NCI-H2029 treated with DMSO at 0.1 percent for 48 hours (cell line): ENCODE data around the gene PAFAH1B1.
"Not testable (repeated sequence)": the region's sequence is repeated elsewhere in the genome, so short reads cannot be mapped to it uniquely, and the experiment has no call there.

Experiments used
- DNase-seq: peaks from one replicate; lab custom pipeline; 2025; lab: John Stamatoyannopoulos, UW

Gene PAFAH1B1

DNA sequence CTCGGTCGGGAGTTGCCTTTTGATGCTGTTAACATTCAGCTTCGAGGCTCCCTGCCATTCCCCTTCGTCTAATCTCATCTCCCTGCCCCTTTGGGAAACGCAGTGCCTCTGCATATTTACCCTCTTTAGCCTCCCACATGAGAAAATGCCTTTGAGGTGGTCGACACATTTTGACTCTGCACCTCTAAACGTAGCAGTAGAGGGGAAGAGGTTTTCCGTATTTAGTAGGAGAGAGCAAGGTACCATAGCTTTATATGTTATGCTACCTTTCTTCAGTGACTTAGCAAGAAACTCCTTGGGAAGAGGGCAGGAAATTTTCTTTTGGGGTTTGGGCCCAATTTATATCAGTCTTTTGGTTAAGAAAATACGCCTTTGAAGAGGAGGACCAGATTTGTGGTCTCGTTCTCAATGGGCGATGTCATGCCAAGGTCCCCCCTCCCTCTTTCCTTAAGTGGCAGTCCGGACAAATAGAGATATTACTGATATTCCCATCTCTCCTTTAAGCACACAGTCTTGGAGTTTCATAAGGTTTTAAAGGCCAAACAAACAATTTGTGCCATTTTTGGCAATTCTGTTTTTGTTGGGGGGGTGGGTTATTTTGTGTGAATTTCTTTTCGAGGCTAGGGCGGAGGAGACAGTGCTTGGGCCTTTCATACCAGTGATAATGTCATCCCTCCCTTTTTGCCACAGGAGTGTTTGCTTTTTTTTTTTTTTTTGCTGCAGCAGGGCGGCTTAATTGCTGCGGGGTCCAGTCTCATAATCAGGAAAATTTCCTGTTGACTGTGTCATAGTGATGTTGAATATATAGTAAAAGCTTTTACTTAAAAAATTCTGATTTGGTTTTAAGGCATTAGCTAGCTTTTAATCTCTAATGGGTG, 1.5 kb downstream of the PAFAH1B1 start:
- DNase-seq = no peak

DNA sequence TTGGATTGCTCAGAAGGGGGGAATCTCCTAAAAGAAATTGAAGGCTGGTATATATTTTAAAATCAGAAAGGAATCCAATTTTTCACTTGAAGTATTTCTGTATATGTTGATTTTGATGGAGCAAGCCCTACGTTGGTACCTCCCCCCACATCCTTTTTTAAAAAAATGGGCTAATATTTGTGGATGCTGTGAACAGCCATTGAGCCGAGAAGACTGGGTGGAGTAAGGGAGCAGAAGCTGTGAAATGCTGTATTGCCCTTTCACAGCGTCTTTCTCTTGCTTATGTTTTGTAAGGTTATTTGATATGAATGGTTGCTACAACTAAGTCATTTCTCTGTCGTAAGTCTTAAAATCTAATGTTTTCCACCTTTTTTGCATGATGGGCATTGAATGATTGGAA, 2.3 kb downstream of the PAFAH1B1 start:
- DNase-seq = no peak

DNA sequence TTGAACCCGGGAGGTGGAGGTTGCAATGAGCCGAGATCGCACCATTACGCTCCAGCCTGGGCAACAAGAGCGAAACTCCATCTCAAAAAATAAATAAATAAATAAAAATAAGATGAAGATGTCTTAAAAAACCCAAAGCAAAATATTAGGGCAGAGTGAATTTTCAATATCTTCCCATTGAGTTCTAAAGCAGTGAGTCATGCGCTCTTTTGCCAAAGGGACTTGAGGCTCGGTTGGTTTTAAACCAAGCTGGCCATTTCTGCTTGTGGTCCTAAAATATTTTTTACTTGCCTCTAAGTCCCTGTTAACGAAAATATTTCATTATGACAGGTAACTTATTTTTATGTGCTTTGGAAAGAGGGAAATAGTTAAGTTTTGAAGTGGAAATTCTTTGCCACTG, 4.7 kb downstream of the PAFAH1B1 start:
- no peak for DNase-seq

DNA sequence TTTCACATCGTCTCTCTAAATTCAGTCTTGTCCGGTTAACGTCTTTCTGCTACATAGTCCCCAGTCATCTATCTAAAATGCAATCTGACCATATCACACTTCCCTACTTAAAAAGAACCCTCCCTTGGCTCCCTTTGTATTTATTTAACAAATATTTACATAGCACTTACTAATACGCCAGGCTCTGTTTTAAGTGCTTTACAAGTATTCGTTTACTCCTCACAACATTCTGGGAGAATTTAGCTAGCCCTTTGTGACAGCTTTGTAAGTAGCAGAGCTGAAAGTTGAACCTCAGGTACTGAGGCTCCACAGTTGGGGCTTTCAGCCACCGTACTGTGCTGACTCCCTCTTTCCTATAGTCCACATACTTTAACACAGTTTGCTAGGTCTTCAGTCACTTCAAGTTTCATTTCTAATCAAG, 9.2 kb downstream of the PAFAH1B1 start:
- peak; percentile 27 for DNase-seq

DNA sequence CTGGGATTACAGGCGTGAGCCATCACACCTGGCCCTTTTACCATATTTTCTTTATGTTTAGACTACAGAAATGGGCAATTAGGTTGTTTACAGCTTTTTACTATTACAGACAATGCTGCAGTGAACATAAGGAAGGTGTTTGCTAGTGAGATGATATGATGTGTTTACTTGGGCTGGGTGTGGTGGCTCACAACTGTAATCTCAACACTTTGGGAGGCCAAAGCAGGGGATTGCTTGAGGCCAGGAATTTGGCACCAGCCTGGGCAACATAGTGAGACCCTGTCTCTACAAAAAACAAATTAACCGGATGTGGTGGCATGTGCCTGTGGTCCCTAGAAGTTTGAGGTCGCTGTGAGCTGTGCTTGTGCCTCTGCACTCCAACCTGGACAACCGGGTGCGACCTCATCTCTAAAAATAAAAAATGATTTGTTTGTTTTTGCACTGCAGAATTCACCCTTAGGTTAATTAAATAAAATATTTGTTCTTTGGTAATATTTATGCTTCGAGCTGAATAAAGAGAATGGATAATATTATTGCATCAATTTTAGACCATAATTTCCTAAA, 15.0 kb downstream of the PAFAH1B1 start:
- no peak for DNase-seq

DNA sequence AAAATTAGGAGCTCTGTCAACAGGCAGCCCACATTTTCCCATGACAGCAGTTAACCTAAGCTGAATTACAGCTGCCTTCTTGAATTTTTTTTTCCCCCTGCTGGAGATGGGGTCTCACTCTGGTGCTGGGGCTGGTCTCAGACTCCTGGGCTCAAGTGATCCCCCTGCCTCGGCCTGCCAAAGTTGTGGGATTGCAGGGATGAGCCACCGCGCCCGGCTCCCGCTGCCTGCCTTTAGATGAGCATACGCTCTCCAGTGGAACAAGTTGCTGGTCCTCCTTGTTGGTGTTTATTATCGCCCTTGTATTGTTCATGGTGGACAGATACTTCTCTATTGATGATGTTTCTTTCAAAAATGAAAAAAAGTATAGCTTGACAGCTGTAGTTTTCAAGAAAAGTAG, 15.6 kb downstream of the PAFAH1B1 start:
- no peak for DNase-seq

DNA sequence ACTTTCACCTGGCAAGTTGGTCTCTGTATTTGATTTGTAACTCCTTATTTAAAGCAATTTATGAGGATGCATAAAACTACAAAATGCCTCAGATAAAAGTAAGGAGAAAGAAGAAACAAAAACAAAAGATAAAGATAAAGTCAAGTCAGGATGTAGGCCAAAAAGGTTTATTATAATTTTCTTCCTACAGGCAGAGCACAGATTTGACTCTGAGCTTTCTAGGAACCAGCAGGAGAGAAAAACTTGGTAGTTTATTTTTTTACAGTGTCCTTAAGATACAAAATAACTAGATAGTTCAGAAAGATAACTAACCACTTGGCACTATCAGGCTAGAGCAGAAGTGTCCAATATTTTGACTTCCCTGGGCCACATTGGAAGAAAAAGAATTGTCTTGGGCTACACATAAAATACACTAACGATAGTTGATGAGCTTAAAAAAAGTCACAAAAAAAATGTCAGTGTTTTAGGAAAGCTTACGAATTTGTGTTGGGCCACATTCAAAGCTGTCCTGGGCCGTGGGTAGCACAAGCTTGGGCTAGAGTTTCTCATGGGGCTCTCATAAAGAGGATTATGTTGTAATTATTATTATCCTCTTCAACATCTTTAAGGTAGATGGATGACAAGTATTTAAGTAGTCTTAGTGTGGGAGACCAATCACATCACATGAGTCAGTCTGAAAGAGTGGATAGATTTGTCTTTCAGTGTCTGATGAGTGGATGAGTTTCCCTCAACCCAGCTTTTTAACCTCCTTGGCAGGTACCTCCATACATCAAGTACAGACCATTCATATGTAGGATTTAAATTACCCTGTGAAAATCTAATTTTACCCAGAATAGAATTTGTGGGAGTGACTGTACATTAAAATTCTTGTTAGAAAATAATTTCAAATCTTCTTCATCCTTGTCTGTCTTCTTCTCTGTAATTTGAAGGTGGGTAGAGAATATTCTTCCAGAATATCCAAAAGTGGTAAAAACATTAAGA, 17.0 kb downstream of the PAFAH1B1 start:
- DNase-seq = no peak

DNA sequence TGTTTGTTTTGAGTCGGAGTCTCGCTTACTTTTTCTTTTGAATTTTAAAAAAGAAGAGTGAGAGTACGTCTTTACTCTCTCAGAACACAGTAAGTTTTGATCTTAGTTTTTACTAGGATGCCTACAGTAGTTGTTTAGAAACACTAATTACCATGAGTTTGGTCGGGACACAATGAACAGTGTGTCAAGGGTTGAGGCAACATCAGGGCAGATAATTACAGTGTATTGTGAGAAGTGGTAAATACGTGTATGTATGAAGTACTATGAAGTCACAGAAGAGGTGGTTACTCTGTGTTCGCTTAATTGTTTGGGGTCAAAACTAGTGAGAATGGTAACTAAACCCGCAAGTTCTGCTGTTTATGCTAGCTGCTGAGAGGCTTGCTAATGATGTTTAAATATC, 18.2 kb downstream of the PAFAH1B1 start:
- no peak for DNase-seq

DNA sequence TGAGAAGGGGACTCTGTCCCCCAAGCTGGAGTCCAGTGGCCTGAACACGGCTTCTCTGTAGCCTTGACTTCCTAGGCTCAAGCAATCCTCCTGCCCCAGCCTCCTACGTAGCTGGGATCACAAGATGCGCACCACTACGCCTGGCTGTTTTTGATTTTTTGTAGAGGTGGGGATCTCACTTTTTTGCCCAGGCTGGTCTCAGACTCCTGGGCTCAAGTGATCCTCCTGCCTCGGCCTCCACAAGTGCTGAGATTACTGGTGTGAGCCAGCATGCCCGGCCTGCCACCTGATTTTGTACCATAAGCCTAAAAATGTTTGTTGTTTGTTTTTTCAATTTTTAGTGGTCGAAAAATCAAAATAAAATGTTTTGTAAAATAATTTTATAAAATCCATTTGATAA, 19.2 kb downstream of the PAFAH1B1 start:
- DNase-seq = no peak

DNA sequence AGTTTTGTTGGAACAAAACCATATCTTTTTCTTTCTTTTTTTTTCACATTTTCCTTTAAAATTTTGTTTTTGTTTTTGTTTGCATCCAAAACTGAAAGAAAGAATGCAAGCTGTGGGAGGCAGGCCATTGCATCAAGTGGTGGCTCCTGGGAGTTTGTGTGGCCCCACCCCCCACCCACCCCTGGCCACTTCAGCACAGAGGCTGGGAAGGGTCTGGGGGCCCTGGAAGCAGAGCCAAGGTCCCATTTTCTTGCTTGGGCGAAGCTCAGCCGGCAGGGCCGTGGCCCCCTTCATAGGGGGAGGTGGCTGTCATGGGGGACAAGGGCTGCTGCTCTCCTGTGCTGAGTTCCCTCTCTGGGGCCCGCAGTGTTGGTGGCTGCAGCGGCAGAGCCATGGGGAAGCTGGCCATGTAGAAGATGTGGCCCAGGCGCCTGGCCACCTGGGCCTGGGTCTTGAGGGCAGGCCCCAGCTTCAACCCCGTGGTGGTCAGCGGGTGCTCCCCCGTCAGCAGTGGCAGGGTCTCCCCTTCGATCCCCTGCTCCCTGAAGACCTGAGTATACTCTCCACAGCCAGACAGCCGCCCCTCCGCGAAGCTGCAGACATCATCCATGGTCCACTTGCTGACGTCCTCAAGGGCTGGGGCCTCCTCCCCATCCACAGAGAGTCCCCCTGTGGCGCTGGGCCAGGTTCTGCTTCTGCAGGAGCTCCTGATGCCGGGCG, 19.8 kb downstream of the PAFAH1B1 start:
- DNase-seq = no peak

DNA sequence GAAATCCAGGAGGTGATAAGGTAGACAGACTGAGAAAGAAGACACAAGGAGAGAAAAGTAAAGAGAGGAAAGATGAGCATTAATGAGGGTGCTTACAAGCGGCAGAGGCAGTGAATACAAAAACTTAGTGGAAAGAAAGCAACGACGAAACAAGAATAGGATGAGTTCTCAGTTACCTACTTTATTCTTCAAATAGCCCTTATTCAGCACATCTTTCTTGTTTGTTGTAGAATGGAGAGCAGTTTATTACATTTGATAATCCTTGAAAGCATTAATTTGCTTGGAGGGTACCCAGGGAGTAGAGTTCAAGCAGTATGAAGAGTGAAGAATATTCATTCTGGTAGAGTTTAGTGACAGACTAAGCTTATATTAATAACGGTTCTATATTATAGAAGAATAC, 22.4 kb downstream of the PAFAH1B1 start:
- DNase-seq = no peak

DNA sequence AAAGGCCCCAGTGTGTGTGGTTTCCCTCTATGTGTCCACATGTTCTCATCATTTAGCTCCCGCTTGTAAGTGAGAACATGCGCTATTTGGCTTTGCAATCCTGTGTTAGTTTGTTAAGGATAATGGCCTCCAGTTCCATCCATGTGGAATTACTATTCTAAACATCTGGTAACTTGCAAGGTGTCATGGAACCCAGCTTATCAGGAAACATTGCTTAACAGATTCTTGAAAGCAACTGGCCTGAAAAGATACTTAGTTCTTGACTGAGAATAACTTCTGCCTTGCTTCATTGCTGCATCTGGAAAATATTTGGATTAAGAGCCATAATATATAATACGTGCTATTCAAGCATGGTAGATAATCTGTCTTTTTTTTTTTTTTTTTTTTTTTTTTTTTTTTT, 27.8 kb downstream of the PAFAH1B1 start:
- DNase-seq = no peak

DNA sequence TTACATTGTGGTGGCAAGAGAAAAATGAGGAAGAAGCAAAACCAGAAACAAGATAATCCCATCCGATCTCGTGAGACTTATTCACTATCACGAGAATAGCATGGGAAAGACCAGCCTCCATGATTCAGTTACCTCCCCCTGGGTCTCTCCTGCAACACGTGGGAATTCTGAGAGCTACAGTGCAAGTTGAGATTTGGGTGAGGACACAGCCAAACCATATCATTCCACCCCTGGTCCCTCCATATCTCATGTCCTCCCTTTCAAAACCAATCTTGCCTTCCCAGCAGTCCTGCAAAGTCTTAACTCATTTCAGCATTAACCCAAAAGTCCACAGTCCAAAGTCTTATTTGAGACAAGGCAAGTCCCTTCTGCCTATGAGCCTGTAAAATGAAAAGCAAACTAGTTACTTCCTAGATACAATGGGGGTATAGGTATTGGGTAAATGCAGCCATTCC, 28.5 kb downstream of the PAFAH1B1 start:
- DNase-seq = not testable (repeated sequence)

DNA sequence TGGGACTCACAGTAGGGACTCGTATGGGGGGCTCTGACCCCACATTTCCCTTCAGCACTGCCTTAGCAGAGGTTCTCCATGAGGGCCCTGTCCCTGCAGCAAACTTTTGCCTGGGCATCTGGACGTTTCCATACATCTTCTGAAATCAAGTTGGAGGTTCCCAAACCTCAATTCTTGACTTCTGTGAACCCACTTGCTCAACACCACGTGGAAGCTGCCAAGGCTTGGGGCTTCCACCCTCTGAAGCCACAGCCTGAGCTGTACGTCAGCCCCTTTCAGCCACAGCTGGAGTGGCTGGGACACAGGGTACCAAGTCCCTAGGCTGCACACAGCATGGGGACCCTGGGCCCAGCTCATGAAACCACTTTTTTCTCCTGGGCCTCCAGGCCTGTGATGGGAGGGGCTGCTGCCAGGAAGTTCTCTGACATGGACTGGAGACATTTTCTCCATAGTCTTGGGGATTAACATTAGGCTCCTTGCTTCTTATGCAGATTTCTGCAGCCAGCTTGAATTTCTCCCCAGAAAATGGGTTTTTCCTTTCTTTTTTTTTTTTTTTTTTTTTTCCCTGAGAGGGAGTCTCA, 29.4 kb downstream of the PAFAH1B1 start:
- not testable (repeated sequence) for DNase-seq

DNA sequence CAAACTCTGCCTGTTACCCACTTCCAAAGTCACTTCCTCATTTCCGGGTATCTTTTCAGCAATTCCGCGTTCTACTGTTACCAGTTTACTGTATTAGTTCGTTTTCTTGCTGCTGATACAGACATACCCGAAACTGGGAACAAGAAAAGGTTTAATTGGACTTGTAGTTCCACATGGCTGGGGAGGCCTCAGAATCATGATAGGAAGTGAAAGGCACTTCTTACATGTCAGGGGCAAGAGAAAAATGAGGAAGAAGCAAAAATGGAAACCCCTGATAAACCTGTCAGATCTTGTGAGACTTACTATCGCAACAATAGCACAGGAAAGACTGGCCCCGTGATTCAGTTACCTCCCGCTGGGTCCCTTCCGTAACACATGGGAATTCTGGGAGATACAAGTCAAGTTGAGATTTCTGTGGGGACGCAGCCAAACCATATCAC, 30.9 kb downstream of the PAFAH1B1 start:
- DNase-seq = no peak

DNA sequence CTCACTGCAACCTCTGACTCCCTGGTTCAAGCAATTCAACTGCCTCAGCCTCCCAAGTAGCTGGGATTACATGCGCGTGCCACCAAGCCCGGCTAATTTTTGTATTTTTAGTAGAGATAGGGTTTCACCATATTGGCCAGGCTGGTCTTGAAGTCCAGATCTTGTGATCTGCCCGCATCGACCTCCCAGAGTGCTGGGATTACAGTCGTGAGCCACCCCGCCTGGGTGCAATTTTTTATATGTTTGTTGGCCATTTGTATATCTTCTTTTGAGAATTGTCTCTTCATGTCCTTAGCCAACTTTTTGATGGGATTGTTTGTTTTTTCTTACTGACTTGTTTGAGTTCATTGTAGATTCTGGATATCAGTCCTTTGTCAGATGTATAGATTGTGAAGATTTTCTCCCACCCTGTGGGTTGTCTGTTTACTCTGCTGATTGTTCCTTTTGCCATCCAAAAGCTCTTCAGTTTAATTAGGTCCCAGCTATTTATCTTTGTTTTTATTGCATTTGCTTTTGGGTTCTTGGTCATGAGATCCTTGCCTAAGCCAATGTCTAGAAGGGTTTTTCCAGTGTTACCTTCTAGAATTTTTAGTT, 33.3 kb downstream of the PAFAH1B1 start:
- DNase-seq = not testable (repeated sequence)

DNA sequence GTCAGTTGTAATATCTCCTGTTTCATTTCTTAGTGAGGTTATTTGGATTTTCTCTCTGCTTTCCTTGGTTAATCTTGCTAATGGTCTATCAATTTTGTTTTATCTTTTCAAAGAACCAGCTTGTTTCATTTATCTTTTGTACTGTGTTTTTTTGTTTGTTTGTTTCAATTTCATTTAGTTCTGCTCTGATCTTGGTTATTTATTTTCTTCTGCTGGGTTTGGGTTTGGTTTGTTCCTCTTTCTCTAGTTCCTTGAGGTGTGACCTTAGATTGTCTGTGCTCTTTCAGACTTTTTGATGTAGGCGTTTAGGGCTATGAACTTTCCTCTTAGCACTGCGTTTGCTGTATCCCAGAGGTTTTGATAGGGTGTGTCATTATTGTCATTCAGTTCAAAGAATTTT, 35.5 kb downstream of the PAFAH1B1 start:
- DNase-seq = not testable (repeated sequence)

DNA sequence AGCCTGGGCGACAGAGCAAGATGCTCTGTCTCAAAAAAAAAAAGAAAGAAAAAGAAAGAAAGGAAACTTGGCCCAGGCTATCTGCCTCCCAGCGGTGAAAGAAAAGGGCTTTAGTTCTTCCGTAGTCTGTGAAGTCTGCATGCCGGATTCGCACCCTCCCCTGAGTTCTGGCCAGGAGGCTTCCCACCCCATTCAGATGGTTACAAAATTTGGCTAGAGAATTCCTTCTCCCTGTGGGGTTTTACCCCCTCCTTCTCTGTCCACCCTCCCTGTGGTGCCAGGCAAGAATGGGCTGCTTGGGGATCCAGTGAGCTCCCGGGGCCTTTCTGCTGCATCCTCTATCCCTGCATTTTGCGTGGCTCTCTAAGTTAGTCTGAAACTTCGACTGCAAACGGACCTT, 37.8 kb downstream of the PAFAH1B1 start:
- DNase-seq = no peak

DNA sequence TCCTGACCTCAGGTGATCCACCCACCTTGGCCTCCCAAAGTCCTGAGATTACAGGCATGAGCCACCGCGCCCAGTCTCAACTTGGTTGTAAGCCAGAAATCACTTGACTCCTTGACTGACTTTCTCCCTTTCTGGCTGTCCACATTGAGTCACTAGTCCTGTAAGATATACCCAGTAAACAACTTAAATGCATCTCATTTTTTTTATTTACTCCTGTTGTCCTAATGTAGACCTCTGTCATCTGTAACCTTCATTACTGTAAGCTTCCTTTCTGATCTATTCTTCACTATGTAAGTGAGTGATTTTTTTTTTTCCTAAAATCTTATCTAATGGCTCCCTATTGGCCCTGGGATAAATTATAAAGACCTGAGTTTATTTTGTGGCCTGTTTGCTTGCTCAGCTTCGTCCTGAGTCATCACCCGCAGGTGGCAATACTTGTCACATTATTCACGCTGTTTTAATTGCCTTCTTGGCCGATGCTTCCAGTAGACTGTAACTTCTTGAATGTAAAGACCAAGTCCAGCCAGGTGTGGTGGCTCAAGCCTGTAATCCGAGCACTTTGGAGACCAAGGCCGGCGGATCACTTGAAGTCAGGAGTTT, 41.0 kb downstream of the PAFAH1B1 start:
- no peak for DNase-seq

DNA sequence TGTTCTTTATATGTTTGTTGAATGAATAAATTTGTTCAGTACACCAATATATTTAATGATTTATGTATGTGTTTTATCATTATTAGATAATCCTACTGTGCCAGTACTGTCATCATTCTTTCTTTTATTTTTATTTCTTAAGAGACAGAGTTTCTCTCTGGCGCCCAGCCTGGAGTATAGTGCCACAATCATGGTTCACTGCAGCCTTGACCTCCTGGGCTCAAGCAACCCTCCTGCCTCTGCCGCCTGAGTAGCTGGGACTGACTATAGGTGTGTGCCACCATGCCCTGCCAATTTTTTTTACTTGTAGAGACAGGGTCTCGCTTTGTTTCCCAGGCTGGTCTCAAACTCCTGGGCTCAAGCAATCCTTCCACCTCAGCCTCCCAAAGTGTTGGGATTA, 41.8 kb downstream of the PAFAH1B1 start:
- DNase-seq = no peak
